GM12878 (cell line): Measurements from ENCODE around the gene CLVS2. TPM values are rescaled to one million over a fixed set of nuclear protein-coding genes. Genes with fewer than 3 reads are reported as not detected.

ENCODE experiments used
- ATAC-seq: fragments of 200-7000 bp; cut with Tn5 transposase; 3 replicates; pipeline ENCODE4 v1.9.1; 2020; ENCODE audit warnings: mild to moderate bottlenecking, moderate library complexity
- BruUV-seq: library from RNA; stranded (reverse); fragments of 400-500 nt; replicated peaks from 2 replicates; lab custom pipeline; 2021; lab: Mats Ljungman, UMichigan
- CTCF ChIA-PET: fragments of 300-600 bp; sonication (Branson Sonifier 250); formaldehyde crosslinking; extraction: SDS; loops from one replicate; lab custom pipeline; 2021; ENCODE audit warnings: inconsistent platforms; lab: Yijun Ruan, JAX
- POLR2A ChIA-PET: fragments of 350-600 bp; formaldehyde crosslinking; extraction: SDS; loops from one replicate; lab custom pipeline; 2021; ENCODE audit warnings: inconsistent platforms; lab: Charles Lee
- RAD21 ChIA-PET: fragments of 300-600 bp; sonication (Branson Sonifier 250); formaldehyde crosslinking; loops from one replicate; lab custom pipeline; 2023; ENCODE audit warnings: antibody characterized with exemption; ENCODE audit not compliant: unreplicated experiment; lab: Charles Lee
- SMC1A ChIA-PET: fragments of 300-600 bp; sonication (Branson Sonifier 250); formaldehyde crosslinking; loops from one replicate; lab custom pipeline; 2023; ENCODE audit not compliant: unreplicated experiment, uncharacterized antibody; lab: Charles Lee
- DNase-seq: peaks from one replicate; pipeline ENCODE4 v3.0.0-alpha.2; 2011; ENCODE audit warnings: low read depth, low spot score
- FAIRE-seq: peaks from 3 replicates; lab custom pipeline; 2011; peaks lifted over from hg19 to GRCh38; lab: Jason Lieb, UNC
- H2AFZ ChIP-seq: 2 replicates; pipeline ENCODE4 v1.6.0; 2011; ENCODE audit warnings: low read depth, low read length, control low read depth; ENCODE audit not compliant: control insufficient read depth
- H3K27ac ChIP-seq: 2 replicates; pipeline ENCODE4 v1.5.1; 2011; ENCODE audit warnings: control low read depth; ENCODE audit not compliant: control insufficient read depth, insufficient read depth
- H3K27me3 ChIP-seq, 2 experiments: replicated peaks in 1 of 2; 2 replicates each; pipeline versions ENCODE4 v1.6.0 to v1.6.1; 2011; ENCODE audit warnings: low read length in 1 of 2; ENCODE audit not compliant: control insufficient read depth in 2 of 2, insufficient read depth in 2 of 2
- H3K36me3 ChIP-seq, 2 experiments: 2 replicates each; pipeline ENCODE4 v1.5.1; 2011; ENCODE audit warnings: low read length in 1 of 2; ENCODE audit not compliant: control insufficient read depth in 2 of 2, insufficient read depth in 2 of 2
- H3K4me1 ChIP-seq: 2 replicates; pipeline ENCODE4 v1.6.1; 2011; ENCODE audit warnings: mild to moderate bottlenecking, low read length, moderate library complexity, mixed read lengths; ENCODE audit not compliant: control insufficient read depth, insufficient read depth
- H3K4me2 ChIP-seq: 2 replicates; pipeline ENCODE4 v1.6.0; 2011; ENCODE audit warnings: control low read depth; ENCODE audit not compliant: control insufficient read depth, insufficient read depth
- H3K4me3 ChIP-seq: fragments of 200-600 bp; sonication (generic); 2 replicates; pipeline ENCODE4 v1.5.1; 2016
- H3K79me2 ChIP-seq: 2 replicates; pipeline ENCODE4 v1.6.0; 2011; ENCODE audit warnings: low read length; ENCODE audit not compliant: control insufficient read depth, insufficient read depth
- H3K9ac ChIP-seq: 2 replicates; pipeline ENCODE4 v1.8.0; 2011; ENCODE audit warnings: low read length, control low read depth, mixed read lengths; ENCODE audit not compliant: control insufficient read depth, insufficient read depth
- H3K9me3 ChIP-seq: replicated peaks from 3 replicates; pipeline ENCODE4 v1.5.1; 2011; ENCODE audit warnings: mild to moderate bottlenecking, low read length; ENCODE audit not compliant: control insufficient read depth, insufficient read depth
- H4K20me1 ChIP-seq: 2 replicates; pipeline ENCODE4 v1.6.0; 2011; ENCODE audit not compliant: control insufficient read depth, insufficient read depth
- ASH2L ChIP-seq: fragments of 300-600, 200-600 bp; sonication (generic); IDR thresholded peaks from 2 replicates; pipeline ENCODE4 v1.6.1; 2017; ENCODE audit warnings: low read depth, mild to moderate bottlenecking, borderline replicate concordance
- BRCA1 ChIP-seq: IDR thresholded peaks from 2 replicates; pipeline ENCODE4 v1.6.1; 2011; ENCODE audit warnings: low read depth, low read length, improper control_type of control experiment
- DPF2 ChIP-seq: fragments of 450-650 bp; IDR thresholded peaks from 2 replicates; pipeline ENCODE4 v1.6.1; 2017; ENCODE audit warnings: mild to moderate bottlenecking
- EGR1 ChIP-seq, 2 experiments: IDR thresholded peaks; 1 replicate in 1 of 2; 2 replicates in 1 of 2; pipeline ENCODE4 v1.6.1; 2011 to 2012; ENCODE audit warnings: low read depth in 2 of 2, low read length in 2 of 2, borderline replicate concordance in 1 of 2, mild to moderate bottlenecking in 1 of 2, moderate library complexity in 1 of 2
- ETV6 ChIP-seq, 2 experiments: fragments of 450-650 bp in 1 of 2; IDR thresholded peaks in 1 of 2; conservative IDR thresholded peaks in 1 of 2; 2 replicates each; pipeline ENCODE4 v1.6.1; 2014; ENCODE audit warnings: antibody characterized with exemption in 1 of 2, borderline replicate concordance in 1 of 2, low read depth in 1 of 2, mild to moderate bottlenecking in 1 of 2, moderate library complexity in 1 of 2
- NFYB ChIP-seq: IDR thresholded peaks from 2 replicates; pipeline ENCODE4 v1.6.1; 2011; ENCODE audit warnings: low read depth, mild to moderate bottlenecking, low read length, improper control_type of control experiment, moderate library complexity; ENCODE audit not compliant: insufficient read depth
- SIX5 ChIP-seq: IDR thresholded peaks from 2 replicates; pipeline ENCODE4 v1.6.1; 2011; ENCODE audit warnings: mild to moderate bottlenecking, low read depth, low read length, moderate library complexity; ENCODE audit not compliant: severe bottlenecking
- SUZ12 ChIP-seq: fragments of 200-600 bp; sonication (generic); IDR thresholded peaks from one replicate; pipeline ENCODE4 v1.6.1; 2018; ENCODE audit warnings: antibody characterized with exemption, mild to moderate bottlenecking; ENCODE audit not compliant: unreplicated experiment
- YBX1 ChIP-seq: fragments of 450-650 bp; IDR thresholded peaks from 2 replicates; pipeline ENCODE4 v1.6.1; 2016; ENCODE audit warnings: antibody characterized with exemption
- ZBTB40 ChIP-seq: fragments of 450-650 bp; IDR thresholded peaks from 2 replicates; pipeline ENCODE4 v1.6.1; 2016; ENCODE audit warnings: mild to moderate bottlenecking, moderate library complexity, borderline replicate concordance
- ZNF207 ChIP-seq: fragments of 450-650 bp; IDR thresholded peaks from 2 replicates; pipeline ENCODE4 v1.6.1; 2014; ENCODE audit warnings: antibody characterized with exemption, mild to moderate bottlenecking, borderline replicate concordance
- ZNF384 ChIP-seq: IDR thresholded peaks from 2 replicates; pipeline ENCODE4 v1.6.1; 2012; ENCODE audit warnings: low read depth, mild to moderate bottlenecking, low read length, improper control_type of control experiment, borderline replicate concordance
- WGBS: methylation state at CpG from one replicate; pipeline ENCODE4 v1.1.6; 2016; ENCODE audit warnings: low lambda C conversion rate; ENCODE audit not compliant: insufficient replicate concordance, insufficient coverage; ENCODE audit errors: missing lambda C conversion rate; 5-methylcytosine and 5-hydroxymethylcytosine counted together
- in situ Hi-C: fragments of 300-500 bp; cut with MboI; formaldehyde crosslinking; loops from 9 replicates; pipeline ENCODE4 v1.14.3; 2018; ENCODE audit warnings: mixed read lengths
- intact Hi-C: fragments of 100-400 bp; cut with micrococcal nuclease; formaldehyde crosslinking; loops from one replicate; pipeline ENCODE4 v1.14.2; 2022; ENCODE audit not compliant: unreplicated experiment
- polyA plus RNA-seq, 11 experiments: library from polyadenylated mRNA; depleted of rRNA in 4 of 11; unstranded in 6 of 11; stranded (reverse) in 5 of 11; fragments of >200 nt; fragmentation: Nextera tagmentation in 4 of 11; fragmentation: Illumina TruSeq in 1 of 11; extraction: Ambion mirVana in 4 of 11; extraction: Trizol in 1 of 11; gene quantifications; 1 replicate in 1 of 11; 2 replicates in 10 of 11; pipeline versions ENCODE4 v1.2.1 to v1.2.3, GENCODE V29; 2011 to 2016; ENCODE audit warnings: inconsistent platforms in 2 of 11, missing spikeins in 2 of 11, low read depth in 1 of 11
- total RNA-seq, 4 experiments: library from RNA; depleted of rRNA in 3 of 4; stranded (reverse); fragments of >200 nt in 3 of 4; fragmentation: Illumina TruSeq in 1 of 4; extraction: Trizol in 1 of 4; gene quantifications; 2 replicates each; pipeline versions ENCODE4 v1.2.1 to v1.2.3, GENCODE V29; 2013 to 2021
- TF ChIP-seq, protein P1 (sequence below): IDR thresholded peaks from 2 replicates; pipeline ENCODE4 v1.6.1; 2012; ENCODE audit warnings: improper control_type of control experiment, low read depth, low read length; ENCODE audit not compliant: insufficient replicate concordance

The CLVS2 gene
- total and polyA plus RNA-seq, 10 of the 15 experiments (the other 5 are each of a cell fraction or from before 2014, with no cell fraction given), result not detected

DNA sequence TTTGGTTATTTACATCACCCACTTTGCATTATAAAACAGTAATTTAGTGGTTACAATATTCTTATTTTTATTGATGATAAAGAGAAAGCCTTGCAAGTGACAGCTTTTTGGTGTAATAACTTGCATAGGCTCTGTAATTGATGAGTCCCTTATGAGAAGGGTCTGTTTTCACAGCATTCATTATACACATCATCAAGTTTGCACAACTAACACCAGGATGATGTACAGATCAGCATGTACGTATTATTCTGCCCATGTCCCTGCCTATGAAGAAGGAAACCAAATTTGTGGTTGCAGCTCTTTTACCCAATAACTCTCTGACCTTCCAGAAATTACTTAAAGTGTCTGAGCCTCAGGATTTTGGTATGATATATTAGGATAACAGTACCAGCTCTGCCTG, 59.2 kb downstream of the CLVS2 start:
- no peaks in the 10 kb centered on the region for H3K36me3 ChIP-seq
- no peaks in the 10 kb centered on the region for H3K27me3 ChIP-seq
- FAIRE-seq (no peak), DNase-seq (no peak), ATAC-seq (no peak)
- H3K9ac ChIP-seq, result no peak overlapping the region
- no TSS peak for BruUV-seq
- ChIA-PET POLR2A (no interaction called here), RAD21 (interaction anchor here (1.6 kb wide), 1 partner anchor 186 kb away, joined by 4 read pairs; no protein-coding TSS in a partner anchor), CTCF (interaction anchor here (1.4 kb wide), 1 partner anchor 184 kb away, joined by 4 read pairs; no protein-coding TSS in a partner anchor), SMC1A (interaction anchor here (1.3 to 1.7 kb wide), 2 partner anchors 15 to 186 kb away, joined by 3 to 8 read pairs; no protein-coding TSS in a partner anchor)
- H2AFZ ChIP-seq, result no peak overlapping the region
- WGBS, result 5% methylated on average over 1 of the region's 1 CpG
- intact Hi-C loops, result no loop called here
- H3K27ac ChIP-seq, result no peak overlapping the region
- in situ Hi-C loops, result no loop called here
- H3K9me3 ChIP-seq, result no peaks in the 10 kb centered on the region
- H3K79me2 ChIP-seq, result no peaks in the 10 kb centered on the region
- no peak overlapping the region for H3K4me3 ChIP-seq
- no peaks in the 10 kb centered on the region for H3K4me1 ChIP-seq
- H3K4me2 ChIP-seq, result no peak overlapping the region
- no peaks in the 10 kb centered on the region for H4K20me1 ChIP-seq
- TF ChIP-seq YBX1, result no peak
- no peak for TF ChIP-seq BRCA1
- TF ChIP-seq ASH2L, result no peak
- TF ChIP-seq, protein P1, sequence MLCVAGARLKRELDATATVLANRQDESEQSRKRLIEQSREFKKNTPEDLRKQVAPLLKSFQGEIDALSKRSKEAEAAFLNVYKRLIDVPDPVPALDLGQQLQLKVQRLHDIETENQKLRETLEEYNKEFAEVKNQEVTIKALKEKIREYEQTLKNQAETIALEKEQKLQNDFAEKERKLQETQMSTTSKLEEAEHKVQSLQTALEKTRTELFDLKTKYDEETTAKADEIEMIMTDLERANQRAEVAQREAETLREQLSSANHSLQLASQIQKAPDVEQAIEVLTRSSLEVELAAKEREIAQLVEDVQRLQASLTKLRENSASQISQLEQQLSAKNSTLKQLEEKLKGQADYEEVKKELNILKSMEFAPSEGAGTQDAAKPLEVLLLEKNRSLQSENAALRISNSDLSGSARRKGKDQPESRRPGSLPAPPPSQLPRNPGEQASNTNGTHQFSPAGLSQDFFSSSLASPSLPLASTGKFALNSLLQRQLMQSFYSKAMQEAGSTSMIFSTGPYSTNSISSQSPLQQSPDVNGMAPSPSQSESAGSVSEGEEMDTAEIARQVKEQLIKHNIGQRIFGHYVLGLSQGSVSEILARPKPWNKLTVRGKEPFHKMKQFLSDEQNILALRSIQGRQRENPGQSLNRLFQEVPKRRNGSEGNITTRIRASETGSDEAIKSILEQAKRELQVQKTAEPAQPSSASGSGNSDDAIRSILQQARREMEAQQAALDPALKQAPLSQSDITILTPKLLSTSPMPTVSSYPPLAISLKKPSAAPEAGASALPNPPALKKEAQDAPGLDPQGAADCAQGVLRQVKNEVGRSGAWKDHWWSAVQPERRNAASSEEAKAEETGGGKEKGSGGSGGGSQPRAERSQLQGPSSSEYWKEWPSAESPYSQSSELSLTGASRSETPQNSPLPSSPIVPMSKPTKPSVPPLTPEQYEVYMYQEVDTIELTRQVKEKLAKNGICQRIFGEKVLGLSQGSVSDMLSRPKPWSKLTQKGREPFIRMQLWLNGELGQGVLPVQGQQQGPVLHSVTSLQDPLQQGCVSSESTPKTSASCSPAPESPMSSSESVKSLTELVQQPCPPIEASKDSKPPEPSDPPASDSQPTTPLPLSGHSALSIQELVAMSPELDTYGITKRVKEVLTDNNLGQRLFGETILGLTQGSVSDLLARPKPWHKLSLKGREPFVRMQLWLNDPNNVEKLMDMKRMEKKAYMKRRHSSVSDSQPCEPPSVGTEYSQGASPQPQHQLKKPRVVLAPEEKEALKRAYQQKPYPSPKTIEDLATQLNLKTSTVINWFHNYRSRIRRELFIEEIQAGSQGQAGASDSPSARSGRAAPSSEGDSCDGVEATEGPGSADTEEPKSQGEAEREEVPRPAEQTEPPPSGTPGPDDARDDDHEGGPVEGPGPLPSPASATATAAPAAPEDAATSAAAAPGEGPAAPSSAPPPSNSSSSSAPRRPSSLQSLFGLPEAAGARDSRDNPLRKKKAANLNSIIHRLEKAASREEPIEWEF, result no peak
- no peak for TF ChIP-seq NFYB
- no peak for TF ChIP-seq EGR1 (IDR thresholded peaks at IDR 0.05; ENCODE audit: borderline replicate concordance in 1 of 2, low read depth in 2 of 2, low read length in 2 of 2)
- TF ChIP-seq ZBTB40, result no peak
- TF ChIP-seq DPF2, result no peak
- TF ChIP-seq ETV6 (conservative IDR thresholded peaks at IDR 0.05 in 1 of 2, IDR thresholded peaks at IDR 0.05 in 1 of 2; ENCODE audit: borderline replicate concordance in 1 of 2, low read depth in 1 of 2), result no peak
- no peak for TF ChIP-seq SUZ12
- TF ChIP-seq ZNF384, result no peak
- TF ChIP-seq ZNF207, result no peak
- TF ChIP-seq SIX5, result no peak
